GM21528 (cell line): Measurements from ENCODE around the gene PRKAA1.

ENCODE experiments used
- ATAC-seq: cut with Tn5 transposase; IDR thresholded peaks from one replicate; pipeline ENCODE4 v1.9.1; 2021; ENCODE audit warnings: mild to moderate bottlenecking, moderate library complexity; ENCODE audit not compliant: unreplicated experiment, low FRiP score

The PRKAA1 gene

DNA sequence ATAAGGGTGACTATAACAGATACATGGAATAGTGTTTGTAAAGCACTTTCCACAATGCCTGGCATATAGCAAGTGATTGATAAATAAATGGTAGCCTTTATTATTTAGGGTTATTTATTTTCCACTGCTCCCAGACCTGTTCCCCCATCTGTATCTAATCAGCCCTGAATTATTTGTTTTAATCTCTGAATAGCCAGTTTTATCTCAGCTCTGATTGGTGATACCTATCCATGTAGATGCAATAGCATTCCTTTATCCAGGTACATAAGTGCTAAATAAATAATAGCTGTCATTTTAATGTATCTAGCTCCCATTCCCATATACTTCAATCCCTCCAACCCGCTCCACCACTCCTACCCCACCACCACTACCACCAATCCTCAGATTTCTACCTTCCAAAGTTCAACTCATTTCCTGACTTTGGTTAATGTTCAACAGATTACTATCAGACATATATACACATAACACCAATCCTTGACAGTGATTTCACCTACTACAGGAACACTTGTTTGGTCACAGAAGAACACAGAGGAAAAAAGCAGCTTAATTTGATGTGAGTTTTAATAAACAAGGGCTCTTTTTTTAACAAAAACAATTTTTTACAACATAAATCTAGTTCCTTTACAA lies 14.0 kb downstream of the PRKAA1 start:
- ATAC-seq = no peak

GRCh38 chr5:40781843-40782409 lies 16.2 kb downstream of the PRKAA1 start:
- ATAC-seq = no peak

DNA sequence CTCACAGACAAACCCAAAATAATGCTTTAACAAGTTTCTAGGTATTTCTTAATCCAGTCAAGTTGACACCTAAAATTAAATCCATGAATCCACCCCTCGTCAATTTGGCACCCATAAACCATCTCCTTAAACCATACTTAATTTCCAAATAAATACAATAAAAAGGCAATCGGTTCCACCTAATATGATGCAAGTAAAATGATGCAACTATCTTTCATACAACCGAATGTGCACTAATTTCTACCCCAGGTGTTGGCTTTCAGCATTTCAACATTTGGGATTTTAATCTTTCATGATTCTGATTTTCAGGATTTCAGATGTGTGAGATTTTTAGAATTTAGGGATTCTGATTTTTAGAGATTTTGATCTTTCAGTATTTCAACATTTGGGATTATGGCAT lies 17.3 kb downstream of the PRKAA1 start:
- no peak for ATAC-seq

DNA sequence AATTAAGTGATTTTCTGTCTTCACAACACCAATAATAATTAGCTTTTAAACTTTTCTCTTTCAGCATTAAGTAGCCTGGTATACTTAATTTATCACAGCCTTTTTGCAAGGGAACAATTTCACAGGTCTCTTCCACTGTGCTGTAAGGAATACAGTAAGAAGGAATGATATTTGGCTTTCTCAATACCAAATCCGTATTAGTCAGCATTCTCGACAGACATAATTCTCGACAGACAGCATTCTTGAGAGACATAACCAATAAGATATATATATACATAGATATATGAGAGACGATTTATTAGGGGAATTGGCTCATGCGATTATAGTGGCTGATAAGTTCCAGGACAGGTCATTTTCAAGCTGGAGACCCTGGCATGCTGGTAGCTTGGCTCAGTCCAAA lies 18.0 kb downstream of the PRKAA1 start:
- no peak for ATAC-seq

DNA sequence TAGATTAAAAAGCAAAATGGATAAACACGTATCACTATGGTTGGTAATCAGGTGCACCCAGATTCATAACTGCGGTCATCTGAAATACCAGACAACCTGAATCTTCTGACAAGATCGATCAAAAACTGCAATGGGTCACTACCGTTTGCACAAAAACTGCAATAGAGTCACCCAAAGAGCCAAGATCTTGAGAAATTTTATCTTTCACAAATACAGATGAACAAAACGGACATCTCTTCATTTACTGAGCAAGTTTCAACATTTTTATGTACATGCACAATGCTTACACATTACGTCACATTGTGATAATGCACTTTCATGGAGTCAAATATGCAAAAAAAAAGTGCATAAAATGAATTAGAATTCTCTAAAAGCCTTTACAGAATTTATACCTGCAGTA lies 18.6 kb downstream of the PRKAA1 start:
- ATAC-seq = no peak

DNA sequence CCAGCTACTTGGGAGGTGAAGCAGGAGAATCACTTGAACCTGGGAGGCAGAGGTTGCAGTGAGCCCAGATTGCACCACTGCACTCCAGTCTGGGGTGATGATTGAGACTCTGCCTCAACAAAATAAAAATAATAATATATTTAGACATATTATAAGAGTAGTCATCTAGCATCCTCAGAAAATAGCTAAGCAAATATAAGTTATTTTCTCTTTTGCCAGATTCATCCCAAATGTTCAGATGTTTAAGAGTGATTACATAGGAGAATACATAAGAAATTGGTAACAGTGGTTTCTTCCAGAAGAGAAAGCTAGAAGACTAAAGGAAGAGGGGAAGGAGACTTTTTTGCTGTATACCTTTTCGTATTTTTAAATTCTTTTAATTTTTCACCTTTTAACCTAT lies 20.0 kb downstream of the PRKAA1 start:
- ATAC-seq = no peak

DNA sequence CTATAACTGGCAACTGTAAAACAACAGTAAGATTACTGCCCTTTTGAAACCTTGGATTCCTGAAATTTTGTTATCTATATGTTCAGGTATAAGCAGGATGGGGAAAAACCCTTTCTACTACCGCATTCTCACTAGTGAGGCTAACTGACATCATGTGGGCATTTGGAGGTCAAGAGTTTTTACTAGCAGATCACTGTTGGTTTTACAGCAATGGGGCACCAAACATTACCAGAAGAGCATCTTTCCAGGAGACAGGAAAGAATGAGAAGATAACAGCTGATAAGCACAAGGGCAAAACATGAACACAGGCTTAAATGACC lies 21.6 kb downstream of the PRKAA1 start:
- ATAC-seq = no peak

DNA sequence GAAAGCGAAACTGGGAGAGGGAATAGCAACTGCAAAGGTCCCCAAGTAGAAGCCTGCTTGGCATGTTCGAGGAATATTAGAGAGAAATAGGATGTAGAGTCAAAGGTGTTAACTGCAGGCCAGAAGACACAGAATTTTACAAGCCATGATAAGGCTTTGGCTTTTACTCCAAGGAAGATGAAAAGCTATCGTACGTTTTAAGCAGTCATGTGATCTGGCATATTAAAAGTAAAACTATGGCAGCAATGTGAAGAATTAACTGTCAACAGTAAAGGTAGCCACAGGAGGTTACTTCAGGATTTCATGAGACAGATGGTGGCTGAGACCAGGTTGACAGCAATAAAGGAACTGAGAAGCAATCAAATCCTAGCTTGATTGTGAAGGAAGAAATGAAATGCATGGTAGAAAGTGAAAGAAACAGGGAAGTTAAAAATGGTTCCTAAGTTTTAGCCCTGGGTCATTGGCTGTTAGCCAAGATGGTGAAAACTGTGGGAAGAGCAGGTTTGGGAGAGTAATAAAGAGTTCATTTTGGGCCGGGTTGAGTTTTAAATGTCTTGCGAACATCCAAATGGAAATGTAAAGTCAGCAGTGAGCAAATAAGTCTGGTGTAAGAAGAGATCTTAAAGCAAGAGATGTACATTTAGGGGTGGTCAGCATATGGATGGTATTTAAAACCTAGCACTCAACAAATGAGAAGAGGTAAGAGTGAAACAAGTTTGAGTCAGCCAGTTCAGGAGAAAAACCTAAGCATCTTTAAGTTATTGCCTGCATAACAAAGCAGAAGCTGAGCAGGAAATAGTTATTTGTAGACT lies 22.1 kb downstream of the PRKAA1 start:
- no peak for ATAC-seq

DNA sequence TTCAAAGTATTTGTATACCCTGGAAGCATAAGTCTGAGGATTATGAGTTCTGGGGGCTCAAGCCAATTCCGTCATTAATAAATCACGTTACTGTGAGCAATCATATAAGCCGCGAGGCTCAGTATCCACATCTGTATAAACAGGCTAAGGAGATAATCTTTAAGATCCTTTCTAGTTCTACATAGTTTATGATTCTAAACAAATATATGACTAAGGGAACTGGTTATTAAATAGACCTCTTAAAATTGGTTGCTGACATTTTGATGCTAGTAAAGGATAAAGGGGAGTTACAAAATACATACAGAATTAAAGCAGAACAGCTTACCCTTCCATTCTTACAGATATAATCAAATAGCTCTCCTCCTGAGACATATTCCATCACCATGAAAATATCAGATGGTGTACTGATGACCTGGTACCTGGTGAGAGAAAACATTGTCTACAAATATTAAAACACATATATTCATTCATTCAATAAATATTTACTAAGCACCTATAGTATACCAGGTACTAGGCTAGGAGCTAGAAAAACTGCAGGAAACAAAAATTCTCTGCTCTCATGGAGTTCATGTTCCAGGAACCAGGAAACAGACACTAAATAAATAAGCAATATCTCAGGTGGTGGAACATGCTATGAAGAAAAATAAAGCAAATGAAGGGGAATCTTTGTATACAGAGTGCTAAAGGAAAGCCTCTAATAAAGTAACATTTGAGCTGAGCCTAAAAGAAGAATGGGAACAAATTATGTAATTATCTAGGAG lies 22.9 kb downstream of the PRKAA1 start:
- ATAC-seq = no peak

DNA sequence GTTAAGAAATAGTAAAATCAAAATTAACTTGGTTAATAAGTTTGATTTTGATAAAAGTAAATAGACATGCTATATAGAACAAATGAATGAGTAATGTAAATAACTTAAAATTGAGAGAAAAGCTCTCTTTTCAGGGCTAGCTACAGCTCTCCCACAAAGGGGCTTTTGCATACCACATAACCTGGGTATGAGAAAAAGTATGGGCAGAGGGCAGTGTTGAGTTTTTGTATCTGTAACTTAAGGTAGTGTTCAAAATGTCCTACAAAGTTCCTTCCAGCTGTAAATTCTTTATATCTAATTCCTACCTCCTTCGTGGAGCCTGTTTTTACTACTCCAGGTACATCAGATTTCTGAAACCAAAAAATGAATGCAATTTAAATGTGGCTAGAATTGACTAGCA lies 23.6 kb downstream of the PRKAA1 start:
- no peak for ATAC-seq

DNA sequence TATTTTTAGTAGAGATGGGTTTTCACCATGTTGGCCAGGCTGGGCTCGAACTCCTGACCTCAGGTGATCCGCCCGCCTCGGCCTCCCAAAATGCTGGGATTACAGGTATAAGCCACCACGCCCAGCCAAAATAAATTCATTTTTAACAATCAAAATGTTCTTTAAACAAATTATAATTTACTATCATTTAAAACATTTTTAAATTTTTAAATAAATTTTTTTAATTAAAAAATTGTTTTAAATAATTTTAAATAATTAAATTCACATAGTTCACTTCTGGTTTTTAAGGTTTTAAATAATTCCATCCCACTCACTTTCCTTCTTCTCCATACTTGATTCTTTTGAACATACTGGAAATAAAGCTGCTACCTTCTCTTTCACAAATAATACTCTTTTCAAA lies 27.4 kb downstream of the PRKAA1 start:
- ATAC-seq = no peak

DNA sequence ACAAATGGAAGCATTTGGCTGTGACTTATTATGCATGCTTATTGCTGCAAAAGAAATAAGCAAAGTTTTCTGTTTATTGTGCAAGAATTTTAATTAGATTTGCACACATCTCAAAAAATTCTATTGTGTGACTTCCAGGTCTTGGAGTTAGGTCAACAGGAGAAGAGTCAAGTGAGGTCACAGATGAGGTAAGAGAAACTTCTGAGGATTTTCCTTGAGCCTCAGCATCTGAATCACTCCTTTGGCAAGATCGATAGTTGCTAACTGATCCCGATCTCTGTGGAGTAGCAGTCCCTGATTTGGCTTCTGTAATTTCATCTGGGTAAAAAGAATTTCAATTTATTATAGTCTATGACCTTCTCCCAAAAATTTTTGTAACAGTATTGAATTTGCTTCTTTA lies 35.5 kb downstream of the PRKAA1 start:
- no peak for ATAC-seq

DNA sequence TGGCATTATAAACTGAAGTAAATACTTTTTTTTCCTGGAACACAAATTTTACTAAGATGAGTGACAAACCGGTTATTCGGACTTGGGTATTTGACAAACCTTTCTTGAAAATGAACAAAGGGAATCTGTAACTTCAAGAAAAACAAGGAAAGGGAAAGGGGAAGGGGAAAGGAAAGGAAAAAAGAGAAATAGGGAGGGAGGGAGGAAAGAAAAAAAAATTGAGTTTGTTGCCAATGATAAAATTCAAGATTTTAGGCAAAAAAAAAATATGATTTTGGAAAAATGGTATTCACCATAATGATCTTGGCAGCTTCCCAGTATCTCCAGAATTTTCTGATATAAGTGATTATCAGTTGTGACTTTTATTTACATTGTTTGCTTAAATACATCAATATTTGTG lies 40.8 kb downstream of the PRKAA1 start:
- ATAC-seq = no peak

DNA sequence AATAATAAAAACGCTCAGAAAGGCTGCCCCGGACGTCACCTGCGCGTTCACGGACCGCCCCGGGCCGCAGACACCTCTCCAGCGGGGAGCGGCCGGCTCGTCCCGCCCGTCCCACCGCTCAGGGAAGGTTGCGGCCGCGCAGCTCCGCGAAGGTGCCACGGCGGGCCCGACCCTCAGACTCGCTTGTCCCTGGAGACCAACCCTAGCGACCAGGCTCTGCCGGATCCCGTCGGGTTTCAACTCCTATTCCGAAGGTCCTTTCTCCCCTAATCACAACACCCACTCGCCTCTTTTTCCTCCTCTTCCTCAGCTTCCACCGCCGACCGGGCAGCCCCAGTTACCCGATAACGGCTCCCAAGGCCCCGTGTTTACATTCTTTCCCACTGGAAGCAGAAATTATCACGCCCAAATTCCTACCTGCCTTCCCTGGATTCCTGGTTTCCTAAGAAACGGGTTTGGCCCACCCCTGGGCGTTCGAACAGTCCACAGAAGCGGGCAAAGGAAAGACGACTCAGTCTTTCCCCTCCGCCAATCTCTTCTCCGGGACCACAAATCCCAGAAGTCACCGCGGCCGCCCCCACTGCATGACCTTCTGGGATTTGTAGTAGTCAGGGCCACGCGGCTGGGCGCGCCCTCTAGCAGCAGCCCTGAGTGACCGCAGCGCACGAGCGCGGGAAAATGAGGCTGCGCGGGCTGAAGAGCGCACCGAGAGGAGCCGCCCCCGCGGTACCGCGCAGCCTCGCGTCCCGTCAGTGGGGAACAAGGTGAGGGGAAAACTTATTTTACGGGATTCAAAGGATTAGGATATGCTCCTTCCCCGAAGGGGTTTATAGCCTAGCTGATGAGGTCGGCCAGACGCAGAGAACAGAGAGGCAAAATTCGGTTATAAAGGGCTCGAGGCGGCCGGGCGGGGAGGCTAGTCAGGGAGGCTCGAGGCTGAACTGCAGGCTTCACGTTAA lies 42.5 kb downstream of the PRKAA1 start, which contains the start of gene TTC33:
Gene TTC33 (minus strand): TSS at position 555 of the 959 bp plus-strand sequence. CDS start 8,943 bp downstream, outside the sequence.
- ATAC-seq = peak; percentile 91

DNA sequence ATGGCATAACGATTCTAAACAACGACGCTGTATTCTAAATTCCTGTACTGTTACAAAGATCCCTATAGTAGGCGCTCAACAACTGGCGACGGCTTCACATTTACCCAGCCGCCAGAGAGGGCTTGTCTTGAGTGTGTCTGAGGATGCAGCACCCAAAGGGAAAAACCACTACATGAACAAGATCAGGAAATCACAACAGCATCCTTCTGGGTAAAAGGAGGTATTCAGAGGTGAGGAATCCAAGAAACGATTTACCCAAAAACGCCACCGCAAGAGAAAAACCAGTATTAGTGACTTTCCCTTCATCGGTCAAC lies 43.1 kb downstream of the PRKAA1 start:
- ATAC-seq = peak; percentile 81

DNA sequence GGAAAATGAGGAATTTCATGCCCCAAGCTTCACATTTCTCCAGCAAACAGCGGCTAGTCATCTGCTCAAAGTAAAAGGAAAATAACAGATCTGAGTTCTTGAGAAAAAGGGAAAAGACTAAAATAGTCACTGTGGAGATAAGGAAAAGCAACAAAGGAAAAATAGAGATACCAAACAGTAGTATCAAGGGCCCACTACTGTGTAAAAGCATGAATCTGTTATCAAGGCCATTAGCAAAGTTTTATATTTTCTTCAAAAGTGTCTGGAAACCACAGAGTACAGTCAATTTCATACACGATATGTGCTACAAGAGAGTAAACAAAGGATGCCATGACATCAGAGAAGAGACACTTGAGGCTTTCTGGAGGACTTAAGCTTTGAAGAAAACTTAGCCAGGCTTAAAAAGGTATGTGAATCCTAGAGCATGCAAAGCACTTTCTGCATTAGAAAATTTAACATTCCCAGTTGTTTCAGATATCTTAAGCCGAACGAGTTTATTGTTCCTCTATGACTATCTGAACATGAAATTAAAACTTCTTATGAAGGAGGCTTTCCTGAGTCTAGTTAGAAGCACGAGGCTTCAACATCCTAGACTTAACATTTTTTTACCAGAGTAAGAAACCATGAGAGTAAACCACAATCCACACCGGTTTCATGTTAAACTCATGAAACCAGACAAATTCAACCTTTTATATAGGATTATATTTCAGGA lies 43.6 kb downstream of the PRKAA1 start:
- peak; percentile 26 for ATAC-seq

GRCh38 chr5:40746703-40747102 lies 51.5 kb downstream of the PRKAA1 start:
- ATAC-seq = no peak

DNA sequence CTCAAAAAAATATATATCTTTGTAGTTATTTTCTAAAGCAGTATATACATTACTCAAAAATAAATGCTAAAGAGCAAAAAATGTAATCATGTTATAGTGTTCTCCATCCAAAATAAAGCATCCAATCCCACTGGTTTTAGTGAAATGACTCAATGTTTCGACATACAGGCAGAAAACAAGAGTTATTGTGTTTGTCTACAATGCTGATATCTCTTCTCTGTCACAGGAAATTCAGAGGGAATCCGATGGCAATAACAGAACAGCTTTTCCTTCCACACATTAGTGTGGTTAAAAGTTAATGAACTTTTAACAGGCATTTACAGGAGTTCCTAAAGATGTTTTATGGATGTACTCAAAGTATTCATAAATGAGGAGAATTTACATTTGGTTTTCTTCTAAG lies 54.4 kb downstream of the PRKAA1 start:
- ATAC-seq = no peak

DNA sequence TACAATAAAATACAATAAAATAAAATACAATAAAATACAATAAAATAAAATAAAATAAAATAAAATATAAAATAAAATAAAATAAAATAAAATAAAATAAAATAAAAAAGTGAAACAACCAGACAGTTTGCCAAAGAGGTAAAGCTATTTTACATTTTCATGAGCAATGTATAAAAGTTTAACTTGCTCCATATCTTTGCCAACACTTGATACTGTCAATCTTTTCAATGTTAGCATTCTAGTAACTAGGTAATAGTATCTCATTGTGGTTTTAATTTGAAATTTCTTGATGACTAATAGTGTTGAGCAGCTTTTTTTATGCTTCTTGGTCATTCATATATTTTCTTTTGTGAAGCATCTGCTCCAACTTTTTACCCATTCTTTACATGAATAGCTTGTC lies 59.7 kb downstream of the PRKAA1 start:
- no peak for ATAC-seq
